Smooth muscle cell of the brain vasculature (primary cell): Measurements from ENCODE around the gene PPIF.
A peak's percentile ranks its signal among the peaks of the same experiment; 100 is the strongest.

Experiments used
- DNase-seq: peaks from one replicate; pipeline ENCODE4 v3.0.0-alpha.2; 2012; ENCODE audit warnings: low read depth, low spot score

PPIF gene

DNA sequence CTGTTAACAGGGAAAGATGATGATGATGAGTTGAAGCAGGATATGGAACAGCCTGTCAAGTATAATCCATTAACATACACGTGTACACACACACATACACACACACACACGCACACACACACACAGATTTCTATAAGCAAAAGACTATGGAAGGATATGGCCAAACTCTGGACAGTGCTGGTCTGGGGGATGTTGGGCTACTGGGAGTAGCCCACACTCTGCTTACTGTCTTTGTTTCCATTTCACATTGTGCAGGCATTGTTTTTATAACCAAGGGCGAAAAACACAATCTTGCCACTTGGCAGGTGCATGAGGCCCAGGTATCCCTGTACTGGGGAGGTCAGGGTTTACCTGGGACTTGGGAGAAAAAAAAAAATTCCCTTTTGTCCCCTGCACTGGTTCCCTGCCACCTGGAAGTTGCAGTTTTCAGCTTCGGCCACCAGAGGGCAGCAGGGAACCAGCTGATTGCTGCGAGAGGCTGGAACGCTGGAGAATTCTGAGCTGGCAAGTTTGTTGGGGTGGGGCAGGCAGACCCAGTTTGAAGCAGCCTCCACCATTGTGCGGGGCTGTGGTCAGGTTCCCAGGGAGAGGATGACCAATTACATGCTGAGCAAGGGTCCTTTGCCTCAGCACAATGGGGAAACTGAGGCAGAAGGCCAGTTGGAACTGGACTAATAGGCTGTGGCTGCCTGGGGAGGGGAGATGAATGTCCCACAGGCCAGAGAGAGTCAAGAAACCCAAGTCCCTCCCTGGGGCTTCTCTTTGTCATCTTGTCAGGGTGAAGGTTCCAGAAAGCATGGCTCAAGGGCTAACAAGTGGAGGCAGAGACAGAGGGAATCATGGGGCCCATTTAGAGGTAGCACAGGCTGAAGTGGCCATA is 27.3 kb downstream of the PPIF start:
- no peak for DNase-seq

GRCh38 chr10:79375321-79376077 is 28.2 kb downstream of the PPIF start:
- DNase-seq, result peak; percentile 62

- DNase-seq, result no peak
Measured at GRCh38 chr10:79376078-79376628, 28.9 kb downstream of the PPIF start.

GRCh38 chr10:79376751-79377556 is 29.7 kb downstream of the PPIF start:
- no peak for DNase-seq

DNA sequence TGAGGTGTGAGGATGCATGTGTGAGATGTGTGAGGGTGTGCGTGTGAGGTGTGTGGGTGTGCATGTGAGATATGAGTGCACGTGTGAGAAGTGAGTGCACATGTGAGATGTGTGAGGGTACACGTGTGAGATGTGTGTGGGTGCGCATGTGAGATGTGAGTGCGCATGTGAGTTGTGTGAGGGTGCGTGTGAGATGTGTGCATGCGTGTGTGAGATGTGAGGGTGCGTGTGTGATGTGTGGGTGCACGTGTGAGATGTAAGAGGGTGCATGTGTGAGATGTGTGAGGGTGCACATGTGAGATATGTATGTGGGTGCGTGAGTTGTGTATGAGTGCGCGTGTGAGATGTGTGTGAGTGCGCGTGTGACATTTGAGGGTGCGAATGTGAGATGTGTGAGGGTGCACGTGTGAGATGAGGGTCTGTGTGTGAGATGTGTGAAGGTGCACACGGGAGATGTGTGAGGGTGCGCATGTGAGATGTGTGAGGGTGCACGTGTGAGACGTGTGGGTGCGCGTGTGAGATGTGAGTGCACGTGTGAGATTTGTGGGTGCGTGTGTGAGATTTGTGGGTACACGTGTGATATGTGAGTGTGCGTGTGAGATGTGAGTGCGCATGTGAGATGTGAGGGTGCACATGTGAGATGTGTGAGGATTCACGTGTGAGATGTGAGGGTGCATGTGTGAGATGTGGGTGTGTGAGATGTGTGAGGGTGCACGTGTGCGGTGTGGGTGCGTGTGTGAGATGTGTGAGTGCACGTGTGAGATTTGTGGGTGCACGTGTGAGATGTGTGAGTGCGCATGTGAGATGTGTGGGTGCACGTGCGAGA is 30.5 kb downstream of the PPIF start:
- DNase-seq, result no peak

DNA sequence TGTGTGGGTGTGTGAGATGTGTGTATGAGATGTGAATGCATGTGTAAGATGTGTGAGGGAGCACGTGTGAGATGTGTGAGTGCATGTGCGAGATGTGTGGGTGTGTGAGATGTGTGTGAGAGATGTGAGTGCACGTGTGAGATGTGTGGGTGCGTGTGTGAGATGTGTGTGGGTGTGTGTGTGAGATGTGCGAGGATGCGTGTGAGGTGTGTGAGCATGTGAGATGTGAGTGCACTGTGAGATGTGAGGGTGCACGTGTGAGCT is 31.0 kb downstream of the PPIF start:
- DNase-seq, result no peak

DNA sequence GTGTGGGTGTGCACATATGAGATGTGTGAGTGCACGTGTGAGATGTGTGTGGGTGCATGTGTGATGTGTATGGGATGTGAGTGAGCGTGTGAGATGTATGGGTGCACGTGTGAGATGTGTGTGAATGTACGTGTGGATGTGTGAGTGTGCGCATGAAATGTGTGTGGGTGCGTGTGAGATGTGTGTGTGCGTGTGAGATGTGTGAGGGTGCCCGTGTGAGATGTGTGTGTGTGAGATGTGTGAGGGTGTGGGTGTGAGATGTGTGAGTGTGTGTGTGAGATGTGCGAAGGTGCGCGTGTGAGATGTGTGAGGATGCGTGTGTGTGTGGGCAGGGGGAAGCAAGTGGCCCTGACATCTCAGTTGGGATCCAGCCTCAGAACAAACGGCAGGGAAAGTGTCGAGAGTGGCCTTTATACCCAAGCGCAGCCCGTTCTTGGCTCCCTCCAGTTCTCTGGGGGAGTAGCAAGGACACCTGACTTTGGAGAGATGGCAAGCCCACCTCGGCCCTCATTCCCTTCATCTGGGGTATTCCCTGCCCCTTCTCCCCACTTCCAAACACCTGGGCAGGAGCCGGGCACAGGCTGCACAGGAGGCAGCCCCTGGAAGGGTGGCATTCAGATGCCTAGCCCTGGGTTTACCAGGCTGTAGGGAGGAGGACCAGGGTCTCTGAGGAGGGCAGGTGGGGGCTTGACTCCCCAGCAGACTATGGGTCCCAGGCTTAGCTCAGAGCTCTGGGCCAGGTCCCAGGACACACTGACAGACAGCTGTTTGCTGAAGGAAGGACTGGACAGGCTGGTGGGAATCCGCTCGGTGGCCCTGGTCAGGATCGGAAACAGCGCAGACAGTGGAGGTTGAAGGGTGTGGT is 31.6 kb downstream of the PPIF start:
- DNase-seq, result no peak

DNA sequence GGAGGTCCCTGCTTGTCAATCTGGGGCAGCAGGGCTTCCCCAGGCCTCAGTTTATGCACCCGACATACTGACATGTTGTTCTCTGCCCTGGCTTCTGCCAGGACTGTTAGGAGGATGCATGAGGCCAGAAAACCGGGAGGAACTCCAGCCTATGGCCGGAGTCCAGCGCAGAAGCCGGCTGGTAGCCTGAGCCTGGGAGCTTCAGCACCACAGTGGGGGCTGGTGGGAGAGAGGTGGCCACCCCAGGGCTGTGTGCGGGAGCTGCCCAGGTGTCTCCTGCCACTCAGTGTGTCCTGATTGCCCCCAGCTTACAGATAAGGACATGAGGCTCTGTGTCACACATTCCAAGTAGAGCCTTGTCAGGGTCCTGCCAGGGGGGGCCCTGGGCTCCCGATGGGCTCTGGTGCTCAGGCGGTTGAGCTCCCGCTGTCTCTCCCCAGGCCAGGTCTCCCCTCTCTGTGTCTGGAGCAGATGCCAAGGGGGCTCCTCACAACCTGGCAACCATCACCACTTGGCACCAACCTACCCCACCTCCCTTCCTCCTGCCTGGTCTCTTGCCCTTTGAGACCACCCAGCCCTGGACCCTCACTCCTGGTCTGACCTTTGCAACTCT is 32.3 kb downstream of the PPIF start:
- DNase-seq, result no peak

DNA sequence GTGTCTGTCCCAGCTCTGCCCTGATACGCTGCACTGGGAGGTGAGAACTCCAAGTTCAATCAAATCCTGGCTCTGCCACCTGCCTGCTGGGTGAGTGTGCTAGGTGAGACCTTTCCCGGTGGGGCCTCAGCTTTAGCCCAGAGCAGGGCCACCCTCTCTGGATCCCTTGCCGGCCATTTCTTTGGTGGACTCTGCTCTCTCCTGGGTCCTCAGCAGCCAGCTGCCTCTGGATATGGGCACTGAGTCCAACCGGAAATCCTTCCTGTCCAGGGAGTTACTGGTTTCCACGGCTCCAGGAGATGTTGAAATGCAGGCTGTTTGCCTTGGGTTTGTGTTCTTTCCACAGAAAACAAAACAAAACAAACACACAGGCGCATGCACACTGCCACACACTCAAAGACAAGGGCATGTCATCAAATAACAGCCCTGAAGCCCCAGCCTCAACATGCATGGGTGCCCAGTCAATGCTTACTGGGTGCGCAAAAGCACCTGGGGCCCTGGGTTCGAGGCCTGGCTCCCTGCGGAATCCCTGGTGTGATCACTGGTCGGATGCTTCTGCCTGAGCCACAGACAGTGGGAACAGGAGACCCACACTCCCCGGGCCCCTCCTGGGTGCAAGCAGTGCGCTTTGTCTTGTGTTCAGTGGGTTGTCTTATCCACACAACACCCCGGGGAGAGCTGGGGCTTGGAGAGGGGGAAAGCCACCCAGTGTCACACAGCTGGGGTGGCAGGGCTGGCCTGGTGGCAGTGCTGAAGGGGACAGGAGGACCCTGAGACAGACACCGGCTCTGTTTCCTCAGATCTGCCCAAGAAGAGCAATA is 33.1 kb downstream of the PPIF start:
- DNase-seq, result no peak

- DNase-seq, result no peak
Measured at GRCh38 chr10:79380946-79381721, 33.9 kb downstream of the PPIF start.

GRCh38 chr10:79381804-79382221 is 34.5 kb downstream of the PPIF start:
- peak; percentile 78 for DNase-seq

- DNase-seq, result no peak
Measured at GRCh38 chr10:79382491-79382941, 35.2 kb downstream of the PPIF start.

- DNase-seq, result no peak
Measured at GRCh38 chr10:79383974-79384606, 36.8 kb downstream of the PPIF start.

GRCh38 chr10:79384773-79385391 is 37.6 kb downstream of the PPIF start:
- no peak for DNase-seq

- no peak for DNase-seq
Measured at GRCh38 chr10:79385392-79385795, 38.1 kb downstream of the PPIF start.

- no peak for DNase-seq
Measured at GRCh38 chr10:79385804-79386531, 38.7 kb downstream of the PPIF start.
